Panc1 (cell line): ENCODE measurements around the gene TTC9C. TPM values are rescaled to one million over a fixed set of nuclear protein-coding genes. Genes with fewer than 3 reads are reported as not detected.

ENCODE experiments used
- ATAC-seq: fragments of 200-7000 bp; cut with Tn5 transposase; 2 replicates; pipeline ENCODE4 v1.9.1; 2020; ENCODE audit warnings: mild to moderate bottlenecking, moderate library complexity
- BruUV-seq: library from RNA; stranded (reverse); fragments of 400-500 nt; replicated peaks from 2 replicates; lab custom pipeline; 2021; lab: Mats Ljungman, UMichigan
- CTCF ChIA-PET: fragments of 300-600 bp; sonication (Branson Sonifier 250); formaldehyde crosslinking; loops from one replicate; lab custom pipeline; 2022; ENCODE audit warnings: antibody characterized with exemption; lab: Charles Lee
- POLR2A ChIA-PET: fragments of 300-600 bp; sonication (Branson Sonifier 250); formaldehyde crosslinking; loops from one replicate; lab custom pipeline; 2022; ENCODE audit warnings: antibody characterized with exemption; lab: Charles Lee
- DNase-seq: peaks from one replicate; pipeline ENCODE4 v3.0.0-alpha.2; 2010; ENCODE audit warnings: low read depth, low spot score
- H3K27ac ChIP-seq: 2 replicates; pipeline ENCODE4 v1.5.1; 2011; ENCODE audit warnings: mild to moderate bottlenecking, low read length, inconsistent platforms
- H3K27me3 ChIP-seq: fragments of 200-500 bp; sonication (Bioruptor generic); 2 replicates; pipeline ENCODE4 v1.6.0; 2014; ENCODE audit warnings: low read length, inconsistent platforms; ENCODE audit not compliant: control insufficient read depth, insufficient read depth
- H3K36me3 ChIP-seq: fragments of 200-500 bp; sonication (Bioruptor generic); 2 replicates; pipeline ENCODE4 v1.5.1; 2014; ENCODE audit warnings: inconsistent platforms, mild to moderate bottlenecking, low read length, moderate library complexity; ENCODE audit not compliant: control insufficient read depth, insufficient read depth
- H3K4me1 ChIP-seq: 2 replicates; pipeline ENCODE4 v1.5.1; 2011; ENCODE audit warnings: inconsistent platforms, mild to moderate bottlenecking, low read length, moderate library complexity; ENCODE audit not compliant: control insufficient read depth, insufficient read depth
- H3K4me3 ChIP-seq, 2 experiments: 2 replicates each; pipeline ENCODE4 v1.5.1; 2011 to 2012; ENCODE audit warnings: low read depth in 2 of 2, low read length in 2 of 2, mild to moderate bottlenecking in 2 of 2, inconsistent platforms in 1 of 2, moderate library complexity in 1 of 2
- H3K9me3 ChIP-seq: fragments of 200-500 bp; sonication (Bioruptor generic); 2 replicates; pipeline ENCODE4 v1.5.1; 2014; ENCODE audit warnings: low read depth, mild to moderate bottlenecking, inconsistent platforms, low read length, moderate library complexity; ENCODE audit not compliant: control insufficient read depth, insufficient read depth
- POLR2AphosphoS5 ChIP-seq: IDR thresholded peaks from 2 replicates; pipeline ENCODE4 v1.6.1; 2012; ENCODE audit warnings: mild to moderate bottlenecking, low read depth, low read length, moderate library complexity
- SIN3A ChIP-seq: IDR thresholded peaks from 2 replicates; pipeline ENCODE4 v1.6.1; 2012; ENCODE audit warnings: low read depth, mild to moderate bottlenecking, low read length, moderate library complexity, borderline replicate concordance; ENCODE audit not compliant: insufficient read depth
- TCF7L2 ChIP-seq: IDR thresholded peaks from 2 replicates; pipeline ENCODE4 v1.6.1; 2011; ENCODE audit warnings: mild to moderate bottlenecking, low read depth, low read length, inconsistent platforms
- in situ Hi-C: cut with HindIII; loops from 2 replicates; pipeline ENCODE4 v1.10.0; 2016; ENCODE audit warnings: low sequenced_read_pairs, low pct_unique_long_range_greater_than_20kb
- intact Hi-C: fragments of 100-400 bp; cut with micrococcal nuclease; formaldehyde crosslinking; loops from one replicate; pipeline ENCODE4 v1.10.0; 2022; ENCODE audit not compliant: unreplicated experiment
- total RNA-seq: library from RNA; stranded (reverse); gene quantifications from one replicate; pipeline ENCODE4 v1.2.1, GENCODE V29; 2021; ENCODE audit not compliant: unreplicated experiment
- TF ChIP-seq, protein P1 (sequence below): fragments of 450-650 bp; IDR thresholded peaks from 2 replicates; pipeline ENCODE4 v1.5.1; 2017; ENCODE audit warnings: mild to moderate bottlenecking
- TF ChIP-seq, protein P2 (sequence below), 2 experiments: IDR thresholded peaks; 2 replicates each; pipeline ENCODE4 v1.6.1; 2011 to 2012; ENCODE audit warnings: low read depth in 2 of 2, control low read depth in 1 of 2, low read length in 1 of 2, mild to moderate bottlenecking in 1 of 2, moderate library complexity in 1 of 2; ENCODE audit not compliant: insufficient read depth in 1 of 2

Gene TTC9C
- total RNA-seq, 1 experiment from 2014 or later = 39.4 TPM

DNA sequence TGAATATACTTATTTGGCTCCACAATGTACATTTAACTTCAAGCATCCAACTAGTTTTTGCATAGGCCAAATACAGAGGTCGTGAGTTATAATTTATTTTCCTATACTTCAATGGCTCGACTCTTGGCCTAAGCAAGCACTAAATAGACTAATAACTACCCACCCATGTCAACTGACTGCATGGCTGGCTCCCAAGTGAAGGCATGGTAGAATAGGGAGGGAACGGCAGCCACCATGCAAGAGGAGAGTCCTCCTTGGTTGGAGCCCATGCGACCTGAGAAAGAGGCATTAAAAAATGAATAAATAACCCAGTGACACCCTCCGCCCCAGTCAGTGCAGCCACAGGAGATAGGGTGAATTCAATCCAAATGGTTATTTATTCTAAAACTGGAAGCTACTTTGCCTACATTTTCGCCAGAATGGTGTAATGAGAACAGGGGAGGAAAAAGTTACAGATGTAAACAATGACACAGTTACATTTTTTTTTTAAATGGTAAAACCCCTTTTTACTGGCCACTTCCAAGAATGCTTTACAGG is 15.9 kb upstream of the TTC9C start:
- ChIA-PET POLR2A (interaction anchor here (0.7 kb wide), 1 partner anchor 541 kb away, joined by 4 read pairs; no protein-coding TSS in a partner anchor), CTCF (no interaction called here)
- no TSS peak for BruUV-seq
- Histone ChIP-seq H3K4me1 (peaks cover 11% of the 10 kb centered on the region), H3K9me3 (no peaks in the 10 kb centered on the region), H3K4me3 (no peak overlapping the region), H3K27ac (no peak overlapping the region), H3K27me3 (no peaks in the 10 kb centered on the region), H3K36me3 (peaks cover 28% of the 10 kb centered on the region)
- TF ChIP-seq, protein P1, sequence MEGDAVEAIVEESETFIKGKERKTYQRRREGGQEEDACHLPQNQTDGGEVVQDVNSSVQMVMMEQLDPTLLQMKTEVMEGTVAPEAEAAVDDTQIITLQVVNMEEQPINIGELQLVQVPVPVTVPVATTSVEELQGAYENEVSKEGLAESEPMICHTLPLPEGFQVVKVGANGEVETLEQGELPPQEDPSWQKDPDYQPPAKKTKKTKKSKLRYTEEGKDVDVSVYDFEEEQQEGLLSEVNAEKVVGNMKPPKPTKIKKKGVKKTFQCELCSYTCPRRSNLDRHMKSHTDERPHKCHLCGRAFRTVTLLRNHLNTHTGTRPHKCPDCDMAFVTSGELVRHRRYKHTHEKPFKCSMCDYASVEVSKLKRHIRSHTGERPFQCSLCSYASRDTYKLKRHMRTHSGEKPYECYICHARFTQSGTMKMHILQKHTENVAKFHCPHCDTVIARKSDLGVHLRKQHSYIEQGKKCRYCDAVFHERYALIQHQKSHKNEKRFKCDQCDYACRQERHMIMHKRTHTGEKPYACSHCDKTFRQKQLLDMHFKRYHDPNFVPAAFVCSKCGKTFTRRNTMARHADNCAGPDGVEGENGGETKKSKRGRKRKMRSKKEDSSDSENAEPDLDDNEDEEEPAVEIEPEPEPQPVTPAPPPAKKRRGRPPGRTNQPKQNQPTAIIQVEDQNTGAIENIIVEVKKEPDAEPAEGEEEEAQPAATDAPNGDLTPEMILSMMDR = no peak
- TF ChIP-seq, protein P2, sequence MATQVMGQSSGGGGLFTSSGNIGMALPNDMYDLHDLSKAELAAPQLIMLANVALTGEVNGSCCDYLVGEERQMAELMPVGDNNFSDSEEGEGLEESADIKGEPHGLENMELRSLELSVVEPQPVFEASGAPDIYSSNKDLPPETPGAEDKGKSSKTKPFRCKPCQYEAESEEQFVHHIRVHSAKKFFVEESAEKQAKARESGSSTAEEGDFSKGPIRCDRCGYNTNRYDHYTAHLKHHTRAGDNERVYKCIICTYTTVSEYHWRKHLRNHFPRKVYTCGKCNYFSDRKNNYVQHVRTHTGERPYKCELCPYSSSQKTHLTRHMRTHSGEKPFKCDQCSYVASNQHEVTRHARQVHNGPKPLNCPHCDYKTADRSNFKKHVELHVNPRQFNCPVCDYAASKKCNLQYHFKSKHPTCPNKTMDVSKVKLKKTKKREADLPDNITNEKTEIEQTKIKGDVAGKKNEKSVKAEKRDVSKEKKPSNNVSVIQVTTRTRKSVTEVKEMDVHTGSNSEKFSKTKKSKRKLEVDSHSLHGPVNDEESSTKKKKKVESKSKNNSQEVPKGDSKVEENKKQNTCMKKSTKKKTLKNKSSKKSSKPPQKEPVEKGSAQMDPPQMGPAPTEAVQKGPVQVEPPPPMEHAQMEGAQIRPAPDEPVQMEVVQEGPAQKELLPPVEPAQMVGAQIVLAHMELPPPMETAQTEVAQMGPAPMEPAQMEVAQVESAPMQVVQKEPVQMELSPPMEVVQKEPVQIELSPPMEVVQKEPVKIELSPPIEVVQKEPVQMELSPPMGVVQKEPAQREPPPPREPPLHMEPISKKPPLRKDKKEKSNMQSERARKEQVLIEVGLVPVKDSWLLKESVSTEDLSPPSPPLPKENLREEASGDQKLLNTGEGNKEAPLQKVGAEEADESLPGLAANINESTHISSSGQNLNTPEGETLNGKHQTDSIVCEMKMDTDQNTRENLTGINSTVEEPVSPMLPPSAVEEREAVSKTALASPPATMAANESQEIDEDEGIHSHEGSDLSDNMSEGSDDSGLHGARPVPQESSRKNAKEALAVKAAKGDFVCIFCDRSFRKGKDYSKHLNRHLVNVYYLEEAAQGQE (IDR thresholded peaks at IDR 0.05; ENCODE audit: insufficient read depth in 1 of 2, low read depth in 2 of 2, low read length in 1 of 2) = no peak
- TF ChIP-seq TCF7L2 = no peak
- no peak for TF ChIP-seq POLR2AphosphoS5
- TF ChIP-seq SIN3A = no peak
- ATAC-seq (no peak), DNase-seq (no peak)
- intact Hi-C loops (no loop called here), in situ Hi-C loops (no loop called here)

DNA sequence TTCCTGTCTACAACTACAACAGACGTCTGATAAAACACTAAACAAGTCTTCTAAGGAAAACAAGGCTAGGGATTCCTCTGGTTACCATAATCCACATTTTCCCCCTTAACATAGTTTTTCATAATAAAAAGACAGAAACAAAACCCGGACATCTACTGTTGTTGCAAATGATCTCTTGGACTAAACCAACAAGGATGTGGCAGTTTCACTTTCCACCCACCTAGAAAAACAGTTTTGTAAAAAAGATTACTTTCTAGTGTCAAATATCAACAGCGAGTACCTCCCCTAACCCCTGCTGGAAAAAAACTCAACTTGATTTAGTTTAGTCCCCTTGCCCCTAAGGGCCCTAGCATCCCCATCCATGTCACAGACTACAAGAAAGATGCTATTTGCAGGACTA is 15.4 kb upstream of the TTC9C start:
- CTCF ChIA-PET = no interaction called here
- in situ Hi-C loops = no loop called here
- Histone ChIP-seq H3K27me3 (no peaks in the 10 kb centered on the region), H3K4me3 (no peak overlapping the region), H3K27ac (no peak overlapping the region), H3K36me3 (peaks cover 29% of the 10 kb centered on the region), H3K4me1 (peaks cover 10% of the 10 kb centered on the region), H3K9me3 (no peaks in the 10 kb centered on the region)
- intact Hi-C loops = no loop called here
- POLR2A ChIA-PET = no interaction called here
- no TSS peak for BruUV-seq
- ATAC-seq (no peak), DNase-seq (no peak)
- TF ChIP-seq, protein P1 = no peak
- TF ChIP-seq POLR2AphosphoS5 (no peak), SIN3A (no peak), TCF7L2 (no peak)
- TF ChIP-seq, protein P2 (IDR thresholded peaks at IDR 0.05; ENCODE audit: insufficient read depth in 1 of 2, low read depth in 2 of 2, low read length in 1 of 2) = no peak
